CD4-positive, alpha-beta T cell (primary cell): ENCODE data around the gene IFNW1. TPM values are rescaled to one million over a fixed set of nuclear protein-coding genes. Genes with fewer than 3 reads are reported as not detected.

Experiments
- ATAC-seq: fragments of 200-7000 bp; cut with Tn5 transposase; one replicate; pipeline ENCODE4 v1.10.0; 2022; ENCODE audit warnings: mild to moderate bottlenecking; ENCODE audit not compliant: poor library complexity
- CTCF ChIA-PET: fragments of 350-600 bp; sonication (Branson Sonifier 250); formaldehyde crosslinking; loops from one replicate; lab custom pipeline; 2021; ENCODE audit warnings: antibody characterized with exemption, inconsistent platforms; lab: Charles Lee
- POLR2A ChIA-PET: fragments of 350-600 bp; sonication (Branson Sonifier 250); formaldehyde crosslinking; loops from one replicate; lab custom pipeline; 2021; ENCODE audit warnings: antibody characterized with exemption, inconsistent platforms; lab: Charles Lee
- DNase-seq, 14 experiments: peaks; one replicate each; pipeline ENCODE4 v3.0.0-alpha.2; 2013 to 2020; ENCODE audit warnings: mixed read lengths in 2 of 14
- H3K27ac ChIP-seq, 2 donors: one replicate each; pipeline versions ENCODE4 v1.5.1 to v1.7.0; 2013; ENCODE audit warnings: low read length in 2 of 2, low read depth in 1 of 2, mild to moderate bottlenecking in 1 of 2
- H3K27me3 ChIP-seq, 2 experiments: 1 replicate in 1 of 2; 2 replicates in 1 of 2; pipeline versions ENCODE4 v1.6.1 to v1.7.0; 2013; ENCODE audit warnings: low read length in 2 of 2, control low read depth in 1 of 2, mild to moderate bottlenecking in 1 of 2, moderate library complexity in 1 of 2; ENCODE audit not compliant: insufficient read depth in 2 of 2, control insufficient read depth in 1 of 2
- H3K36me3 ChIP-seq: one replicate; pipeline ENCODE4 v1.6.1; 2013; ENCODE audit warnings: low read length, control low read depth; ENCODE audit not compliant: insufficient read depth
- H3K4me1 ChIP-seq: one replicate; pipeline ENCODE4 v1.6.1; 2013; ENCODE audit warnings: low read length, control low read depth; ENCODE audit not compliant: insufficient read depth
- H3K4me3 ChIP-seq: one replicate; pipeline ENCODE4 v1.5.1; 2013; ENCODE audit warnings: mild to moderate bottlenecking, low read length, moderate library complexity
- H3K9me3 ChIP-seq, 2 experiments: 1 replicate in 1 of 2; 2 replicates in 1 of 2; pipeline versions ENCODE4 v1.6.1 to v1.7.0; 2013; ENCODE audit warnings: low read length in 2 of 2, mild to moderate bottlenecking in 2 of 2, control low read depth in 1 of 2, moderate library complexity in 1 of 2; ENCODE audit not compliant: control insufficient read depth in 1 of 2, insufficient read depth in 1 of 2
- H3K27ac Mint-ChIP-seq: one replicate; pipeline ENCODE4 v1.8.0; 2020; ENCODE audit warnings: mixed read lengths
- H3K27me3 Mint-ChIP-seq: one replicate; pipeline ENCODE4 v1.8.0; 2021; ENCODE audit warnings: mixed read lengths
- H3K36me3 Mint-ChIP-seq: one replicate; pipeline ENCODE4 v1.8.0; 2021; ENCODE audit warnings: low read depth, mixed read lengths
- H3K4me1 Mint-ChIP-seq: one replicate; pipeline ENCODE4 v1.8.0; 2021; ENCODE audit warnings: low read depth, mixed read lengths
- H3K4me3 Mint-ChIP-seq: one replicate; pipeline ENCODE4 v1.8.0; 2020; ENCODE audit warnings: mild to moderate bottlenecking, mixed read lengths
- H3K9me3 Mint-ChIP-seq: one replicate; pipeline ENCODE4 v1.8.0; 2020; ENCODE audit warnings: mixed read lengths
- intact Hi-C, 2 experiments: fragments of 100-400 bp; cut with DNase I in 1 of 2; cut with micrococcal nuclease in 1 of 2; formaldehyde crosslinking; loops; one replicate each; pipeline versions ENCODE4 v1.15.1 to v1.9.0; 2023 to 2025; cut with DNase I, micrococcal nuclease
- total RNA-seq, 174 experiments: library from RNA in 2 of 174; stranded (reverse) in 2 of 174; gene quantifications; one replicate each; pipeline ENCODE4 v1.2.3 and lab custom pipeline; 2021 to 2026
- TF ChIP-seq, protein P1 (sequence below): fragments of 200-600 bp; IDR thresholded peaks from one replicate; pipeline ENCODE4 v1.8.0; 2022; ENCODE audit warnings: antibody characterized with exemption, mild to moderate bottlenecking

IFNW1 gene
- total RNA-seq, 2 experiments from 2014 or later, result not detected

DNA sequence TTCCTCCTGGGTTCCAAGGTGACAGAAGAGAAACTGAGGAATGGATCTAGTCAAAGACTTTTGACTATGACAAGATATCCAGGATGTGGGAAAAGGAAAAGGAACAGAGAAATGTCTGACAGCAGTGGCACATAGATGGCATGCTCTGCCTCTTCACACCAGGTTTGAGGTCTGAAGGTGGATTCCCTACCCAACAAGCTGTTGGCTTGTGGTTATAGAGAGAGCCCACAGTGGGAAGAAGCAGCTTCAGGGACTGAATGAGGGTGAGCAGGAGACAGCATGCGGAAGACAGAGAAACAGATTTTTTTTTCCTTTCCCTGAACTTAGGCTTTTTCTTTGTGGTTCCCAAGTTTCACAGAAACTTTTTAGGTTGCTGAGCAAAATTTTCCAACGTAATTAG lies 20.6 kb downstream of the IFNW1 start:
- no peaks in the 10 kb centered on the region for H3K4me1 ChIP-seq
- DNase-seq, result no peak
- no peaks in the 10 kb centered on the region for H3K27me3 ChIP-seq
- H3K36me3 Mint-ChIP-seq, result no peaks in the 10 kb centered on the region
- no peaks in the 10 kb centered on the region for H3K36me3 ChIP-seq
- H3K27me3 Mint-ChIP-seq, result no peaks in the 10 kb centered on the region
- ChIA-PET POLR2A (no interaction called here), CTCF (no interaction called here)
- no peak overlapping the region for H3K4me3 Mint-ChIP-seq
- no peak for ATAC-seq
- intact Hi-C loops, result no loop called here
- H3K4me3 ChIP-seq, result no peak overlapping the region
- H3K9me3 ChIP-seq, result no peaks in the 10 kb centered on the region
- no peaks in the 10 kb centered on the region for H3K9me3 Mint-ChIP-seq
- no peak overlapping the region for H3K27ac Mint-ChIP-seq
- H3K4me1 Mint-ChIP-seq, result no peaks in the 10 kb centered on the region
- no peak overlapping the region for H3K27ac ChIP-seq
- TF ChIP-seq, protein P1, sequence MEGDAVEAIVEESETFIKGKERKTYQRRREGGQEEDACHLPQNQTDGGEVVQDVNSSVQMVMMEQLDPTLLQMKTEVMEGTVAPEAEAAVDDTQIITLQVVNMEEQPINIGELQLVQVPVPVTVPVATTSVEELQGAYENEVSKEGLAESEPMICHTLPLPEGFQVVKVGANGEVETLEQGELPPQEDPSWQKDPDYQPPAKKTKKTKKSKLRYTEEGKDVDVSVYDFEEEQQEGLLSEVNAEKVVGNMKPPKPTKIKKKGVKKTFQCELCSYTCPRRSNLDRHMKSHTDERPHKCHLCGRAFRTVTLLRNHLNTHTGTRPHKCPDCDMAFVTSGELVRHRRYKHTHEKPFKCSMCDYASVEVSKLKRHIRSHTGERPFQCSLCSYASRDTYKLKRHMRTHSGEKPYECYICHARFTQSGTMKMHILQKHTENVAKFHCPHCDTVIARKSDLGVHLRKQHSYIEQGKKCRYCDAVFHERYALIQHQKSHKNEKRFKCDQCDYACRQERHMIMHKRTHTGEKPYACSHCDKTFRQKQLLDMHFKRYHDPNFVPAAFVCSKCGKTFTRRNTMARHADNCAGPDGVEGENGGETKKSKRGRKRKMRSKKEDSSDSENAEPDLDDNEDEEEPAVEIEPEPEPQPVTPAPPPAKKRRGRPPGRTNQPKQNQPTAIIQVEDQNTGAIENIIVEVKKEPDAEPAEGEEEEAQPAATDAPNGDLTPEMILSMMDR, result no peak

DNA sequence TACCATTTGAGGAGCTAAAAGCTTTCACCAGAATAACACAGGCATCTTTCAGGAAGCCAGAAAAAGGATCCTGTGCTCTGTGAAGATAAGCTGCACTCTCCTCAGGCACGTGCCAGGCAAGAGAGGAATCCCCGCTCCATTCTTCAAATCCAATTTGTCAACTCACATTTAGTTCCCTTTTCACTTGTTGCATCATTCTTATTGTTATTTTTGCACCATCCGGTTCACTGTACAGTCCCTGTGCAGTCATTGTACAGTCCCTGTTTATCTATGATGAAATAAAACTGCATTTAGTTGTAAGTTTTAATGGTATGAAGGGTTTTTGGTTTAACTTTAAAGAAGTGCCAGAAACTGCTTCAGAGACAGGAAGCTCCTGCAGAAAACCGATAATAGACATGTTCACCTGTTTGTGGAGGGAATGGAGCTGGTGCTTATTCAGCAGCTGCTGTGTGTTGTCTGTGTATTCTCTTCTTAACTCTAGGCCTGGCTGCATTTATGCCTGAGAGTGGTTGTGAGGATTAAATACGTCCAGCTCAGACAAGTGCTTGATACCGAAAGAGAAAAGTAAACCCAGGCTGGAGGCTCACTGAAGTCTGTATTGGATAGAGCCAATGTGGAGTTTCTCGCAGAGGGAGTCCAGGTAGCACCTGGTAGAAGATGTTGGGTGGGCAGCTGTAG lies 22.4 kb downstream of the IFNW1 start:
- ChIA-PET CTCF (interaction anchor here (1.3 kb wide), 1 partner anchor 8 kb away, joined by 3 read pairs; no protein-coding TSS in a partner anchor), POLR2A (no interaction called here)
- H3K4me1 ChIP-seq, result no peaks in the 10 kb centered on the region
- H3K27me3 ChIP-seq, result no peaks in the 10 kb centered on the region
- H3K36me3 Mint-ChIP-seq, result no peaks in the 10 kb centered on the region
- DNase-seq (peak in 2 of 14 experiments; percentile 45 to 51), ATAC-seq (no peak)
- no peaks in the 10 kb centered on the region for H3K36me3 ChIP-seq
- H3K9me3 ChIP-seq, result no peaks in the 10 kb centered on the region
- TF ChIP-seq, protein P1, result no peak
- no peak overlapping the region for H3K4me3 Mint-ChIP-seq
- no peak overlapping the region for H3K4me3 ChIP-seq
- no peak overlapping the region for H3K27ac ChIP-seq
- H3K27me3 Mint-ChIP-seq, result no peaks in the 10 kb centered on the region
- H3K27ac Mint-ChIP-seq, result no peak overlapping the region
- intact Hi-C loops, result loop anchor here in 1 of 2 experiments (10.0 kb wide), 1 partner anchor 1654 kb away; no protein-coding TSS in a partner anchor
- no peaks in the 10 kb centered on the region for H3K4me1 Mint-ChIP-seq
- H3K9me3 Mint-ChIP-seq, result no peaks in the 10 kb centered on the region

DNA sequence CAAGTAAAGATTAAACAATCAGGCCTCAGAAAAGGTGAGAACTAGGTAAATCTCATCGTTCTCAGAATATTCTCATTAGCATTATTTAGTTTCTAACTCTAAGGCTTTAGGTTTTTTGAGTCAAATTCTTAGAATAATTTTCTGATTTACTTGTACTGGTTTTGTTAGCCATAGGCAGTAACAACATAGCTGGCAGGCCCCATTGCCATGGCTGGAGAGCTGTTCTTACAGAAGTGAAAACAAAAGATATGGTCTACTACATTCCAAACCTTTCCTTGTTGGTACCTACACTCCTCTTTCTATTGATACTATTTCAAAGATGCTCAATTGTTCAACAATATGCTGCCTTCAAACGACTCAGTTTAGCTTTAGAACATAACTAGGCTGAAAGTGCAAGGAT lies 27.3 kb downstream of the IFNW1 start:
- no peak overlapping the region for H3K4me3 ChIP-seq
- H3K27me3 Mint-ChIP-seq, result peaks cover 6% of the 10 kb centered on the region
- intact Hi-C loops, result loop anchor here (5.0 to 10.0 kb wide), 2 partner anchors 1622 to 1650 kb away; no protein-coding TSS in a partner anchor
- no peaks in the 10 kb centered on the region for H3K36me3 Mint-ChIP-seq
- no peak overlapping the region for H3K4me3 Mint-ChIP-seq
- DNase-seq (no peak), ATAC-seq (no peak)
- TF ChIP-seq, protein P1, result no peak
- no peaks in the 10 kb centered on the region for H3K27me3 ChIP-seq
- no peaks in the 10 kb centered on the region for H3K9me3 Mint-ChIP-seq
- H3K27ac ChIP-seq, result no peak overlapping the region
- ChIA-PET POLR2A (no interaction called here), CTCF (no interaction called here)
- no peaks in the 10 kb centered on the region for H3K4me1 ChIP-seq
- H3K9me3 ChIP-seq, result no peaks in the 10 kb centered on the region
- H3K36me3 ChIP-seq, result no peaks in the 10 kb centered on the region
- H3K4me1 Mint-ChIP-seq, result no peaks in the 10 kb centered on the region
- no peak overlapping the region for H3K27ac Mint-ChIP-seq
